DMS 273 (cell line): ENCODE measurements around the gene FAHD2B.
A peak's percentile ranks its signal among the peaks of the same experiment; 100 is the strongest.
"Not testable (repeated sequence)": the region's sequence is repeated elsewhere in the genome, so short reads cannot be mapped to it uniquely, and the experiment has no call there.

Experiments
- DNase-seq: peaks from one replicate; lab custom pipeline; 2025; ENCODE audit not compliant: unreplicated experiment; lab: John Stamatoyannopoulos, UW

Gene FAHD2B

GRCh38 chr2:97094772-97095611 is at the start of gene FAHD2B:
Gene FAHD2B (minus strand): TSS chr2:97094882. CDS start chr2:97091706, 3,176 bp downstream.
- peak; percentile 82 for DNase-seq

- not testable (repeated sequence) for DNase-seq
These were observed 49.3 kb upstream of the FAHD2B start for GRCh38 chr2:97144016-97144415.

GRCh38 chr2:97129090-97129489 is 34.4 kb upstream of the FAHD2B start:
- not testable (repeated sequence) for DNase-seq

- not testable (repeated sequence) for DNase-seq
These were observed 19.2 kb upstream of the FAHD2B start for GRCh38 chr2:97113882-97114255.

GRCh38 chr2:97113050-97113881 is 18.6 kb upstream of the FAHD2B start, which contains the start of gene ANKRD36:
Gene ANKRD36 (plus strand): TSS chr2:97113153. CDS start chr2:97113740, 587 bp downstream.
- not testable (repeated sequence) for DNase-seq

- DNase-seq, result not testable (repeated sequence)
These were observed 17.8 kb upstream of the FAHD2B start for GRCh38 chr2:97112320-97113049.

GRCh38 chr2:97111246-97111645 is 16.6 kb upstream of the FAHD2B start:
- DNase-seq, result not testable (repeated sequence)

- not testable (repeated sequence) for DNase-seq
These were observed 12.2 kb upstream of the FAHD2B start for GRCh38 chr2:97106878-97107277.

GRCh38 chr2:97098786-97099372 is 4.2 kb upstream of the FAHD2B start:
- not testable (repeated sequence) for DNase-seq

GRCh38 chr2:97095661-97096060 is 979 bp upstream of the FAHD2B start:
- no peak for DNase-seq

GRCh38 chr2:97093983-97094771 is 505 bp downstream of the FAHD2B start:
- not testable (repeated sequence) for DNase-seq

GRCh38 chr2:97092946-97093345 is 1.7 kb downstream of the FAHD2B start:
- not testable (repeated sequence) for DNase-seq

- DNase-seq, result not testable (repeated sequence)
These were observed 6.0 kb downstream of the FAHD2B start for GRCh38 chr2:97088706-97089105.

GRCh38 chr2:97085093-97085492 is 9.6 kb downstream of the FAHD2B start:
- not testable (repeated sequence) for DNase-seq

GRCh38 chr2:97083516-97083915 is 11.2 kb downstream of the FAHD2B start:
- DNase-seq, result not testable (repeated sequence)

GRCh38 chr2:97082206-97082605 is 12.5 kb downstream of the FAHD2B start:
- DNase-seq, result peak; percentile 73

- not testable (repeated sequence) for DNase-seq
These were observed 13.8 kb downstream of the FAHD2B start for GRCh38 chr2:97080855-97081254.

GRCh38 chr2:97077213-97077612 is 17.5 kb downstream of the FAHD2B start:
- peak; percentile 61 for DNase-seq

- not testable (repeated sequence) for DNase-seq
These were observed 23.8 kb downstream of the FAHD2B start for GRCh38 chr2:97070915-97071314.

GRCh38 chr2:97068722-97069121 is 26.0 kb downstream of the FAHD2B start:
- DNase-seq, result peak; percentile 74
